CD4-positive, CD25-positive, alpha-beta regulatory T cell (primary cell): ENCODE data around the gene PIPOX. TPM values are rescaled to one million over a fixed set of nuclear protein-coding genes. Genes with fewer than 3 reads are reported as not detected.
A peak's percentile ranks its signal among the peaks of the same experiment; 100 is the strongest.

Experiments
- ATAC-seq, 2 donors: fragments of 150-1000 bp; cut with Tn5 transposase; one replicate each; pipeline ENCODE4 v1.10.0; 2021; ENCODE audit warnings: low read depth in 2 of 2, moderate number of reproducible peaks in 2 of 2, moderate library complexity in 1 of 2
- DNase-seq, 3 donors: peaks; one replicate each; pipeline versions ENCODE4 v3.0.0 to v3.0.0-alpha.2; 2012 to 2022; ENCODE audit warnings: mixed read lengths in 1 of 3
- H3K27ac ChIP-seq: one replicate; pipeline ENCODE4 v1.7.0; 2013; ENCODE audit warnings: mild to moderate bottlenecking, low read length; ENCODE audit not compliant: insufficient read depth, poor library complexity, severe bottlenecking
- H3K27me3 ChIP-seq: one replicate; pipeline ENCODE4 v1.7.0; 2013; ENCODE audit warnings: low read length; ENCODE audit not compliant: control insufficient read depth, insufficient read depth
- H3K36me3 ChIP-seq: one replicate; pipeline ENCODE4 v1.7.0; 2013; ENCODE audit warnings: mild to moderate bottlenecking, low read length, moderate library complexity; ENCODE audit not compliant: control insufficient read depth, insufficient read depth
- H3K4me1 ChIP-seq: 2 replicates; pipeline ENCODE4 v1.7.0; 2013; ENCODE audit warnings: mild to moderate bottlenecking, low read length; ENCODE audit not compliant: insufficient read depth, control insufficient read depth, poor library complexity, severe bottlenecking
- H3K4me3 ChIP-seq: one replicate; pipeline ENCODE4 v1.7.0; 2013; ENCODE audit warnings: low read depth, mild to moderate bottlenecking, low read length, moderate library complexity
- H3K9me3 ChIP-seq, 2 experiments: 1 replicate in 1 of 2; 2 replicates in 1 of 2; pipeline ENCODE4 v1.7.0; 2013; ENCODE audit warnings: low read length in 2 of 2, mild to moderate bottlenecking in 1 of 2, moderate library complexity in 1 of 2; ENCODE audit not compliant: control insufficient read depth in 2 of 2
- H3K27ac Mint-ChIP-seq, 3 donors: one replicate each; pipeline ENCODE4 v1.8.0; 2020 to 2022; ENCODE audit warnings: mild to moderate bottlenecking in 3 of 3, mixed read lengths in 3 of 3, moderate library complexity in 2 of 3
- H3K27me3 Mint-ChIP-seq: one replicate; pipeline ENCODE4 v1.8.0; 2022; ENCODE audit warnings: mild to moderate bottlenecking, mixed read lengths
- H3K36me3 Mint-ChIP-seq: one replicate; pipeline ENCODE4 v1.8.0; 2020; ENCODE audit warnings: mixed read lengths
- H3K4me1 Mint-ChIP-seq, 4 donors: one replicate each; pipeline ENCODE4 v1.8.0; 2020 to 2022; ENCODE audit warnings: mixed read lengths in 4 of 4, mild to moderate bottlenecking in 1 of 4
- H3K4me3 Mint-ChIP-seq, 4 donors: one replicate each; pipeline ENCODE4 v1.8.0; 2020 to 2022; ENCODE audit warnings: mild to moderate bottlenecking in 4 of 4, mixed read lengths in 4 of 4, moderate library complexity in 3 of 4
- H3K9me3 Mint-ChIP-seq, 7 donors: one replicate each; pipeline ENCODE4 v1.8.0; 2020 to 2022; ENCODE audit warnings: mixed read lengths in 7 of 7, mild to moderate bottlenecking in 3 of 7, moderate library complexity in 2 of 7
- polyA plus RNA-seq, 4 donors: library from polyadenylated mRNA; unstranded; fragments of 300-500 nt; fragmentation: Illumina TruSeq; gene quantifications; one replicate each; pipeline ENCODE4 v1.2.3, GENCODE V29; 2021
- total RNA-seq: library from RNA; stranded (reverse); gene quantifications from one replicate; pipeline ENCODE4 v1.2.3, GENCODE V29; 2022

Gene PIPOX
- total and polyA plus RNA-seq, 5 donors from 2014 or later, result 0.73 to 3.9 (median 1.4) TPM

GRCh38 chr17:29021226-29021625, 21.7 kb upstream of the PIPOX start:
- no peaks in the 10 kb centered on the region for H3K9me3 Mint-ChIP-seq
- H3K27ac Mint-ChIP-seq, result no peak overlapping the region
- Histone ChIP-seq H3K9me3 (no peaks in the 10 kb centered on the region), H3K27ac (no peak overlapping the region), H3K27me3 (peaks cover 38% of the 10 kb centered on the region), H3K36me3 (no peaks in the 10 kb centered on the region), H3K4me1 (peaks cover 14% of the 10 kb centered on the region), H3K4me3 (no peak overlapping the region)
- DNase-seq (no peak), ATAC-seq (no peak)
- peaks cover 59% of the 10 kb centered on the region for H3K27me3 Mint-ChIP-seq
- no peak overlapping the region for H3K4me3 Mint-ChIP-seq
- H3K36me3 Mint-ChIP-seq, result no peaks in the 10 kb centered on the region
- H3K4me1 Mint-ChIP-seq, result peaks cover 0 to 8% (median 2%) of the 10 kb centered on the region in 4 donors

- H3K4me1 Mint-ChIP-seq, result peaks cover 0 to 8% (median 2%) of the 10 kb centered on the region in 4 donors
- peak overlapping the region in 1 of 3 donors; percentile 72 for H3K27ac Mint-ChIP-seq
- peaks cover 60% of the 10 kb centered on the region for H3K27me3 Mint-ChIP-seq
- H3K36me3 Mint-ChIP-seq, result no peaks in the 10 kb centered on the region
- Histone ChIP-seq H3K4me3 (no peak overlapping the region), H3K4me1 (peaks cover 14% of the 10 kb centered on the region), H3K27ac (no peak overlapping the region), H3K9me3 (no peaks in the 10 kb centered on the region), H3K36me3 (no peaks in the 10 kb centered on the region), H3K27me3 (peaks cover 36% of the 10 kb centered on the region)
- no peak overlapping the region for H3K4me3 Mint-ChIP-seq
- DNase-seq (no peak), ATAC-seq (no peak)
- no peaks in the 10 kb centered on the region for H3K9me3 Mint-ChIP-seq
These were observed 20.9 kb upstream of the PIPOX start for GRCh38 chr17:29022074-29022473.

- Mint-ChIP-seq H3K27ac (no peak overlapping the region), H3K4me1 (peaks cover 0 to 5% (median 0%) of the 10 kb centered on the region in 4 donors), H3K4me3 (no peak overlapping the region), H3K27me3 (peaks cover 53% of the 10 kb centered on the region), H3K36me3 (no peaks in the 10 kb centered on the region), H3K9me3 (peaks cover 0 to 3% (median 0%) of the 10 kb centered on the region in 7 donors)
- H3K27ac ChIP-seq, result no peak overlapping the region
- H3K27me3 ChIP-seq, result peaks cover 25% of the 10 kb centered on the region
- ATAC-seq (no peak), DNase-seq (no peak)
- H3K9me3 ChIP-seq, result no peaks in the 10 kb centered on the region
- peaks cover 8% of the 10 kb centered on the region for H3K4me1 ChIP-seq
- no peaks in the 10 kb centered on the region for H3K36me3 ChIP-seq
- no peak overlapping the region for H3K4me3 ChIP-seq
These were observed 18.5 kb upstream of the PIPOX start for GRCh38 chr17:29024316-29024952.

- no peak overlapping the region for H3K27ac ChIP-seq
- no peak for ATAC-seq
- H3K4me1 Mint-ChIP-seq, result no peaks in the 10 kb centered on the region
These were observed 11.5 kb upstream of the PIPOX start for GRCh38 chr17:29031488-29031887.

GRCh38 chr17:29032013-29032856, 10.7 kb upstream of the PIPOX start:
- H3K27me3 Mint-ChIP-seq, result peaks cover 69% of the 10 kb centered on the region
- peaks cover 3 to 11% (median 7%) of the 10 kb centered on the region in 7 donors for H3K9me3 Mint-ChIP-seq
- no peaks in the 10 kb centered on the region for H3K36me3 Mint-ChIP-seq
- H3K9me3 ChIP-seq, result peaks cover 12 to 18% of the 10 kb centered on the region in 2 experiments
- H3K4me1 ChIP-seq, result no peaks in the 10 kb centered on the region
- H3K4me3 ChIP-seq, result no peak overlapping the region
- H3K27me3 ChIP-seq, result peaks cover 23% of the 10 kb centered on the region
- no peaks in the 10 kb centered on the region for H3K36me3 ChIP-seq
- peak overlapping the region in 1 of 3 donors; percentile 22 for H3K27ac Mint-ChIP-seq
- no peaks in the 10 kb centered on the region for H3K4me1 Mint-ChIP-seq
- no peak overlapping the region for H3K27ac ChIP-seq
- no peak for ATAC-seq
- H3K4me3 Mint-ChIP-seq, result no peak overlapping the region
- DNase-seq, result no peak

More at GRCh38 chr17:29031488-29031887, 11.5 kb upstream of the PIPOX start:
- H3K4me1 ChIP-seq, result no peaks in the 10 kb centered on the region
- Mint-ChIP-seq H3K9me3 (peaks cover 3 to 11% (median 7%) of the 10 kb centered on the region in 7 donors), H3K27me3 (peaks cover 74% of the 10 kb centered on the region), H3K4me3 (no peak overlapping the region), H3K27ac (peak overlapping the region in 1 of 3 donors; percentile 35), H3K36me3 (no peaks in the 10 kb centered on the region)
- no peaks in the 10 kb centered on the region for H3K36me3 ChIP-seq
- no peak overlapping the region for H3K4me3 ChIP-seq
- peaks cover 21% of the 10 kb centered on the region for H3K27me3 ChIP-seq
- H3K9me3 ChIP-seq, result peaks cover 12 to 18% of the 10 kb centered on the region in 2 experiments
- no peak for DNase-seq

GRCh38 chr17:29032857-29033197, 10.1 kb upstream of the PIPOX start:
- Histone ChIP-seq H3K4me1 (no peaks in the 10 kb centered on the region), H3K36me3 (no peaks in the 10 kb centered on the region), H3K27ac (no peak overlapping the region), H3K27me3 (peaks cover 23% of the 10 kb centered on the region), H3K9me3 (peaks cover 12 to 18% of the 10 kb centered on the region in 2 experiments), H3K4me3 (no peak overlapping the region)
- Mint-ChIP-seq H3K4me3 (no peak overlapping the region), H3K27ac (peak overlapping the region in 1 of 3 donors; percentile 22), H3K36me3 (no peaks in the 10 kb centered on the region), H3K27me3 (peaks cover 68% of the 10 kb centered on the region), H3K9me3 (peaks cover 3 to 11% (median 7%) of the 10 kb centered on the region in 7 donors), H3K4me1 (no peaks in the 10 kb centered on the region)
- no peak for ATAC-seq
- DNase-seq, result no peak

GRCh38 chr17:29034510-29034909, 8.4 kb upstream of the PIPOX start:
- peaks cover 55% of the 10 kb centered on the region for H3K27me3 Mint-ChIP-seq
- Histone ChIP-seq H3K27me3 (peaks cover 23% of the 10 kb centered on the region), H3K9me3 (peaks cover 12 to 18% of the 10 kb centered on the region in 2 experiments), H3K27ac (no peak overlapping the region), H3K4me1 (no peaks in the 10 kb centered on the region), H3K36me3 (no peaks in the 10 kb centered on the region), H3K4me3 (no peak overlapping the region)
- H3K36me3 Mint-ChIP-seq, result no peaks in the 10 kb centered on the region
- H3K4me1 Mint-ChIP-seq, result no peaks in the 10 kb centered on the region
- DNase-seq, result no peak
- no peak overlapping the region for H3K27ac Mint-ChIP-seq
- peaks cover 2 to 11% (median 7%) of the 10 kb centered on the region in 7 donors for H3K9me3 Mint-ChIP-seq
- no peak overlapping the region for H3K4me3 Mint-ChIP-seq
- no peak for ATAC-seq
